GM11168 (cell line): ENCODE results near the gene ZNF444.

Experiments
- in situ Hi-C: fragments of 300-500 bp; cut with MboI; formaldehyde crosslinking; loops from one replicate; pipeline ENCODE4 v1.12.0; 2022; ENCODE audit warnings: low sequenced_read_pairs; ENCODE audit not compliant: unreplicated experiment

The ZNF444 gene

DNA sequence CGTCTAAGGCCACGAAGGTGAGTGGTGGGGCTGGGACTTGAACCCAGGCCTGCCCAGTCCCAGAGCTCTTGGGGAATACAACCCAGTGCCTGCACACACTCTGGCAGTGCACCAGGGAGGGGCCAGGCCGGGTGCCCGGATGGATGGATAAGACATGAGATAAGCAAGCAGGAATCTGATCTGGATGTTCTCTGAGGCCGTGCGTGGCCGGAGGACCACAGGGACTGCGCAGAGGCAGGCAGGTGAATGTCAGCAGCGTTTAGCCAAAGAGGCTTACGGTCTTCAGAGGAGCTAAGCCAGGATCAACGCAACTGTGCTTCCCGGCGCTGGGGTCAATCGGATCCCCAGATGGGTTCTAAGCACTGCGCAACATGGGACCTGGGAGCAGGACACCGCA lies 21.5 kb upstream of the ZNF444 start:
- in situ Hi-C loops: loop anchor here (25.0 kb wide), 1 partner anchor 2007 kb away; the partner anchor contains the start of genes NDUFA3, OSCAR, PRPF31 and TFPT

DNA sequence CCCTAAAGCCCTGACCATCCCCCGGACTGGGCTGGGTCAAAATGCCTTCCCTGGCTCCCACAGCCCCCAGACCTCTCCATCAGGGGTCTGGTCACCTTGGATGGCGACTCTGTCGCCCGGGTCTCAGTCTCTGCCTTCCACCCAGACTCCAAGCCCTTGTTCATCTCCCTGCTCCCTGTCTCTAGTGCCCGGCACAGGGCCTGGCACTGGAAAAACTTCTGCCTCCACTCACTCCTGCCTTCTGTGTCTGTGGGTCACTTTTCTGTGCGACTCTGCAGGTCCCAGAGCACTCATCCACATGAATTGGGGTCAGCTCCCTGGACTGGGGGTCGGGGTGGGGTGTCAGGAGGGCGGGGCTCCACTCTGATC lies 21.1 kb upstream of the ZNF444 start:
- in situ Hi-C loops: loop anchor here (25.0 kb wide), 1 partner anchor 2008 kb away; the partner anchor contains the start of genes NDUFA3, OSCAR, PRPF31 and TFPT

DNA sequence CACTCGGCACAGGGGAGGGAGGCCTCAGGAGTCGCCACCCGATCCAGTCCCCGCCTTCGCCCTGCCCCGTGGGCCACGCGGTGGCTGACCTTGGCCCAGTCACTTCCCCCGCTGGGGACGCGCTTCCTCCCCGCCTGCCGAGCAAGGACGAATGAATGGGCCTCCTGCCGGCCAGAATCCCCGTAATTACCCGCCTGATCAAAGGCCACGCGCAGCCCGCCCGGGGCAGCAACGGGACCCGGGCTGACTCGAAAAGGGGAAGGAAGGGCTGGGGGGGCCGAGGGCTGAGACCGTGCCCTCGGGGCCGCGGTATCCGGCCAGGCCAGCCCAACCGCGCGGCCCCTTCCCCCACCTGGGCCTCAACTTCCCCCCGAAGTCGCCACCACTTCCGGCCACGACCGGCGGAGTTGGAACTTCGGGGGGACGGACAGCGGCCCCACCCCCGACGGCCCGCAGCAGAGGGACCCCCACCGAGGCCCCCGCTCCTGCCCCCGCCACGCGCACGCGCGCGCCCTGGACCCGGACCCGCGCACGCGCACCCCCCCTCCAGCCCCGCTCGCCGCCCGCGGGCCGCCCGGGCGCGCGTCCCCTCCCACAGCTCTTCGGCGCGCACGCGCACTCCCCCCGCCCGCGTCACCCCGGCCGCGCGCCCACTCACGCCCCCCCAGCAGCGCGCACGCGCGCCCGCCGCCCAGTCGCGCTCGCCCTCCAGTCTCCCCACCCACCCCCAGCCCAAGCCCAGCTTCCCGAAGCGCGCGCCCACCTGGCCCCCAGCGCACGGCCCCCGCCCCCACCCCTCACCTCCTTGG lies 20.5 kb upstream of the ZNF444 start:
- in situ Hi-C loops: loop anchor here (25.0 kb wide), 1 partner anchor 2008 kb away; the partner anchor contains the start of genes NDUFA3, OSCAR, PRPF31 and TFPT

DNA sequence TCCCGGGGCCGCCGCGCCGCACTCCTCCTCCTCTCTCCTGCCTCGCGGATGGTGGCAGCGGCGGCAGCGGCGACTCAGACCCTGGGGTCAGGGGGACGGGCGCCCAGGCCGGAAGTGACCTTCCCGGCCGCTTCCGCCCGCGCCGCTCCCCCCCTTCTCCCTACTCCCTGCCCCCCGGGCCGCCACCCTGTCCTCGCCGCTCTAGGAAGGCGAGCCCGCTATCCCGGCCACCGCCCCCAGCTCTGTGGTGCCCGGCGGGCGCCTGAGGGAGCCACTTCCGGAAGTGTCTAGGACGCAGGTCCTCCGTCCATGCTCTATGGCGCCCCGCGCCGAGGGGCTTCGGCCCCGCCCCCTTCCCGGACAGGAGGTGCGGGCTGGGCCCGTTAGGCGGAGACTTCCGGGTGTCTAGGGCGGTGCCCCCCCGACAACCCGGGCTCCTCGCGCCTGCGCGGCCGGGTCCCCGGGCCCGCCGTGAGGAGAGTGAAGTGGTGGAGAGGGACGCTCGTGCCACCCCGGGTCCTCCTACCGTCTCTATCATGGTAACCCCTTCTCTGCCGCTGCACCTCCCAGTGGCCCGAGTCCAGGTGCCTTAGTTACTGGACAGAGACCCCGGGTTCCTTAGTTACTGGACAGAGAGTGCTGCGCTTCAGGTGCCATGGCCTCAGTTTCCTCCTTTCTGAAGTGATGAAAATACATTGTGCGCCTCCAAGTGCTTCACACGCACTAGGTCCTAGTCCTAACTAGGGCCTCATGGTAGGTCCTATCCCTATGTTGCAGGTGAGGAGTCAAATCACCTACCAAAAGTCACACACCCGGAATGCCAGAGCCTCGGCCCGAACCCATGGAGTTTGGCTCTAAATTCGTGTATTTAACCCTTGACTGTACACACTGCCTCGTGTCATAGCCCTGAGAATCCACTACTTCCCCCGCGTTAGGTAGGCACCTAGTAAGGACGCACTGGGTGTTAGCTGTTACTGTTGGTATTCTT lies 19.6 kb upstream of the ZNF444 start, which contains the start of gene ZNF787:
Gene ZNF787 (minus strand): TSS at position 116 of the 988 bp plus-strand sequence. CDS start 18,078 bp downstream, outside the sequence.
- in situ Hi-C loops: loop anchor here (25.0 kb wide), 1 partner anchor 2009 kb away; the partner anchor contains the start of genes NDUFA3, OSCAR, PRPF31 and TFPT

DNA sequence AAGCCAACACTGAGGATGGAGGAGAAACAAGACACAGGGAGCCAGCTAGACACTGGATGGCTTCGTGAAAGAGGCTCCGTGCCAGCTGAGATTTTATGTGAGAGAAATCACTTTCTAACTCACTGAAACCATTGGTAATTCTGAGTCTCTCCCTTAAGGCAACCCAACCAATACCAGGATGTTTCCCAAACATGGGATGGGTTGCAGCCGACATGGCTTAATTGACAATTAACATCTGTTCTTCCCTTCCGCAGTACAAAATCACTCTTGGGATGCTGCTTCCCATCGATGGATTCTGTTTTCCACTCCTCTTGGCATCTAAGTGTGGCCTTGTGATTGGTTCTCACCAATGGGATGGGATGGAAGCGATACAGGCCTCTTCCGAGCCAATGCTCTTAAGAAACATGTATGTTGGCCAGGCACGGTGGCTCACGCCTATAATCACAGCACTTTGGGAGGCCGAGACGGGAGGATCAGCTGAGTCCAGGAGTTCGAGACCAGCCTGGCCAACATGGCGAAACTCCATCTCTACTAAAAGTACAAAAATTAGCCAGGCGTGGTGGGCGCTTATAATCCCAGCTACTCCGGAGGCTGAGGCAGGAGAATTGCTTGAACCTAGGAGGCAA lies 17.7 kb upstream of the ZNF444 start:
- in situ Hi-C loops: loop anchor here (25.0 kb wide), 1 partner anchor 2011 kb away; the partner anchor contains the start of genes NDUFA3, OSCAR, PRPF31 and TFPT

DNA sequence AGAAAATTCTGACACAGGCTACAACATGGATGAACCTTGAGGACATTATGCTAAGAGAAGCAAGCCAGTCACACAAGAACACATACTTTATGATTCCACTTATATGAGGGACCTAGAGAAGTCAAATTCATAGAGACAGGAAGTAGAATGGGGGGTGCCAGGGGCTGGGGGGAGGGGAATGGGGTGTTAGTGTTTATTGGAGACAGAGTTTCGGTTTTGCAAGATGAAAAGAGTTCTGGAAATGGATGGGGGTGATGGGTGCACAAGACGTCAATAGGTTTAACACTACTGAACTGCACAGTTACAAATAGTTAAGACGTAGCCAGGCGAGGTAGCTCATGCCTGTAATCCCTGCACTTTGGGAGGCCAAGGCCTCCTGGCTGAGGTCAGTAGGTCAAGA lies 16.5 kb upstream of the ZNF444 start:
- in situ Hi-C loops: loop anchor here (25.0 kb wide), 1 partner anchor 2012 kb away; the partner anchor contains the start of genes NDUFA3, OSCAR, PRPF31 and TFPT

DNA sequence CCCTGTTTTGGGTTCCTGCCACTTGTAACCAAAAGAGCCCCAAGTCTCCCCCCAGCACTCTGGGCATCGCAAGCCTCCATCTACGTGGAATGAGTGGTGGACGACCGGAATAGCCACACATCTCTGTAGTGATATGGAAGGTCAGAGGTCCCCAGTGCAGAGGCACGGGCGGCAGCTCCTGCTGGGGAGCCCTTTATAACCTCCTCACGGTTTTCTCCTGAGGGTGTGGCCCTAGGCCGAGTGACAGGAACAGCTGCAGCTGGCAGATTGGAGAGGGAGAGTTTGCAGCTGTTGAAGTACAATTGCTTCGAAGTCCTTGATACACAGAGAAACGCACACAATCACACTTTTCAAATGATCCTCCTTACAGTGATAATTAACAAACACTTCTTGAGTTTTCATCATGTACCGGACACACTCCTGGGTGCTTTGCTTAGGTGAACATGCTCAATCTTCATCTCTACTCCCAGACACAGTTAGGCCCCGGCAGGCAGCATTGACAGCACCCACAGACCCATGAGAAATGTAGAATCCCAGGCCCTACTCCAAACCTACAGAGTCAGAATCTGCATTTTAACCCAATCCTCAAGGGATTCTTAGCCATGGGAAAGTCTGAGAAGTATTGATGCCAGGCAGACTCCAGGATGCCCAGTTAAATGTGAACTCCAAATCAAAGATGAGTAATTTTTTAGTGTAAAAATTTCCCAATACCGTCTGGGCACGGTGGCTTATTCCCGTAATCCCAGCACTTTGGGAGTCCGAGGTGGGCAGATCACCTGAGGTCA lies 15.1 kb upstream of the ZNF444 start:
- in situ Hi-C loops: no loop called here

DNA sequence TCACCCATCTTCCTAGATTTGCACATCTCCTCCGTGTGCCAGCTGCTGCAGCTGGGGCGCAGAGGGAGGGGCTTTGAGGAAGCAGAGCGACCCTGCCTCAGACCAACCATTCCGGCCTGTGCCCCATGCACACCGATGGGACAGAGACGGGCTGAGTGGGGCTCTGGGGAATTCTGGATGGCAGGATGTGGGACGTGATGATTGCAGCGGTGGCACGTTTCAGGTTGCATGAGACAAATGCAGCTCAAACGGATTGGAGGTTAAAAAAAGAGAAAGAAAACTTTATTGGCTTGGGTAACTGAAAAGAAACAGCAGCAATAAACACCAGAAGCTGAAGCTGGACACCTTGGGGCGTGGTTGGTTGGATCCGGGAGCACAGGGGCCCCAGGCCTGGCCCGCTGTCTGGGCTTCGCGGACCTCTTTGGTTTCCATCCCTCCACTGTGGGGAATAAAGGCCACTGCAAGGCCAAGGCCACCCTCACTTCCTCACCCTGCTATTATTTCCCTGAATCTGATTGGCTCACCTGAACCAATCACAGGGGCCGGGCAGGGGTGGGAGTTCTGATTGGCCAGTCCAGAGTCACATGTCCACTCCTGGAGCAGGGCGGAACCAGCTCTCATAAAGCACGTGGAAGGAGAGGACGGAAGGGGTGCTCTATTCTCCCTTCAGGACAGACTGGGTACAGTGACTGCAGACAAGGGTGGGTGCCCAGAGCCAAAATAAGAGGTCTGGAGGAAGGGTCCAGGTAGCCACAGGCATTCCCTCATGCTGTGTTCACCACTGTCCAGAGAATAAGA lies 13.9 kb upstream of the ZNF444 start:
- in situ Hi-C loops: no loop called here

DNA sequence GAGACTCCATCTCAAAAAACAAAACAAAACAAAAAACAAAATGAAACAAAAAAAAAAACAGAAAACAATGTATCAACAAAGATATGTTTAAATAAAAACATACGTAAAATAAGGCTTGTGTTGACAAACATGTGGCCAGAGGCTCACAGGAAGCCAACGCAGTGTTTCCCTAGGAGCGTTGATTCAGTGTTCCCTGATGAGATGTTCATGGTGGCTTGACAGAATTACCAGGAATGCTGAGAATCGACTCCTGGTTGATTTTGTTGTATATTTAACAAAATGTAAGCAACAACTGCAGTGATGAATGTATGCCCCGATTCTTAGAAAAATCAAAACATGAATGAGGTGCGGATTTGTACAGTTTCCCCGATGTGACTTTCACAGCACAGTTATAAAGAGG lies 11.1 kb upstream of the ZNF444 start:
- in situ Hi-C loops: no loop called here

DNA sequence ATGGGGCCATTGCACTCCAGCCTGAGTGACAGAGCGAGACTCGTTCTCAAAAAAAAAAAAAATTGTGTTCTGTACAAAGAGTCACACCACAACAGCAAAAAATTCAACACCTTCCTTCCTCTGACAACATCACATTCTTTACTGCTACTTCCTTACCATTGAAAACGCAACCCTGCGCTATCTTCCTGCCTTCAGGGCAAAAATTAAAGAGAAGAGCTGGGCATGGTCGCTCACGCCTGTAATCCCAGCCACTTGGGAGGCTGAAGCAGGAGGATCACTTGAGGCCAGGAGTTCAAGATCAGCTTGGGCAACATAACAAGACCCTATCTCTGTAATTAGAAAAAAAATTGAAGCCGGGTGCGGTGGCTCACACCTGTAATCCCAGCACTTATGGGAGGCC lies 9.4 kb upstream of the ZNF444 start:
- in situ Hi-C loops: no loop called here

DNA sequence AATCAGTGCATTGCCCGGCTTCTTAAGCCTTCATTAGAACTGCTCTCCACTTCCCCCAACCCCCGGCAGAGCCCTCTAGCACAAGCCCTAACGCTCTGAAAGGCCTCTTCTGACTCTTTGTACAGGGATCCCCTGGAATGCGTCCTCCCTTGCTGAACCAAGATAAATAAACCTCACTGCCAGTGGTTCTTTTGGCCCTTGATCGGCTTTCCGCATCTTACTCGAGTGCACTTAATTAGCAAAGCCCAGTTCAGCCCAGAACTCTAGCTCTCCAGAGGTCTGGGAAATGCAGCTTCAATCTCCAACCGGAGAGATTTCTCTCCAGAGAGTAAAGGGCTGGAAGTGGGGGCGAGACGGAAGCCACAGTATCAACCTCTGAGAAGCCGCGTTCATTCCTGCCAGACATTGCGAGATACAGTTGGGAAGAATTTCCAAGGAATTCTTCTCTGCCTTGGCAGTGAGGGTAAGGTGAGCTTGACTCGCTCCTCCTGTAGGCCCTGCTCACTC lies 8.7 kb upstream of the ZNF444 start:
- in situ Hi-C loops: no loop called here

DNA sequence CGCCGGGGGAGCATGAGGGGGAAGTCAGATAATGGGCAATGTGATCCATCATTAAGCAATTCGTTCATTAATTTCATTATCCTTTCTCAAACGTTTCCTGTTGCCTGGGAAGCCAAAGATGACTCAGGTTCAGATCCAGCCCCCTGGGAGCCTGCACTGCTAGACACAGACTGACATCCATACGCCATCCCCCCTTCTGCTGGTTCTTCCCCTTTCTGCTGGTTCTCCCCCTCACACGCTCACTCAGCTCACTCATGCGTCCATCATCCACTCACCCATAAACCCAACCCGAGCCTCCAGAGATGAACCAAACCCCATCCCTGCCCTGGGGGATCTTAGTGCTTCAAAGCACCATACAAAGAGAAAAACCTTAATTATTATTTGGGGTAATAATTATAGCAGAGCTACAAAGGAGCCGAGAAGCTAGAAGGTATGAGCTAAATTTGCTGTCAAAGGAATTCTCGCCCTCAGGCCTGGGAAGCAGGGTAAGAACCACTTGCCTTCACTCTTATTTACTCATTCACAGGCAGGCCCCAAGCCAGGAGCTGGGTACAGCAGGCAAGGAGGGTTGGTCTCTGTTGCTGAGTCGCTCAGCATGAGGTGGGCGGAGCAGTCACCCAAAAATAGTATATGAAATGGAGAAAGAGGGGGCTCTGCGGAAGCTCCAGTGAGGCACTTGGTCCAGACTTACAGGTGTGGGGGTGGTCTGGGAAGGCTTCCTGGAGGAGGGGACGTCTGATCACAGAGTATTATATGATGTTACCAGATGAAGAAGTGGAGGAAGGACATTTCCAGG lies 7.0 kb upstream of the ZNF444 start:
- in situ Hi-C loops: no loop called here

DNA sequence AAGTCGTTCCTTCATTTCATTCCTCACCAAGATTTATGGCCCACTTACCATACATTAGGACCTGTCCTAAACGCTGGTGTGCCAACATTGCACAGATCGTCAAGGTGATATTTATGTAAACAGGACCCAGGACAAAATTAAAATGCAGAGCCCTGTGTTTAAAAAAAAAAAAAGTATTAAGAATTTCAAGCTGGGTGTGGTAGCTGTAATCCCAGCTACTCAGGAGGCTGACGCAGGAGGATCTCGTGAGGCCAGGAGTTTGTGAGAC lies 6.5 kb upstream of the ZNF444 start:
- in situ Hi-C loops: no loop called here

DNA sequence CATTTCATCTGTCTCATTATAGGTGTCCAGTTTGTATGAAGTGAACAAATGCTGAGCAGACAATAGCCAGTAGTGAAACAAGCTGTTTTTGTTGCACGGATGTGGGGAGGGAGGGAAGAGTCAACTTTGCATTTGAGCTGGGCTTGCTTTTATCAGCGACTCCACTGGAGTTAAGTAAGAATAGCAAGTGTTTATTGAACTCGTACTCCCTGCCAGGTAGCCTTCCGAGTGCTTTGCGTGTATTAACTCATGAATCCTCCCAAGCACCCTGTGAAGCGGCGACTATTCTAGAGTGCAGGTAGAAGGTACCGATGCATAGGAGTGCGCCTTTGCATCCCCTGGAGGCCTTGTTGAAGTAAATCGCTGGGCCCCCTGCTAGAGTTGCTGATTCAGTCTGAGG lies 4.7 kb upstream of the ZNF444 start:
- in situ Hi-C loops: no loop called here

DNA sequence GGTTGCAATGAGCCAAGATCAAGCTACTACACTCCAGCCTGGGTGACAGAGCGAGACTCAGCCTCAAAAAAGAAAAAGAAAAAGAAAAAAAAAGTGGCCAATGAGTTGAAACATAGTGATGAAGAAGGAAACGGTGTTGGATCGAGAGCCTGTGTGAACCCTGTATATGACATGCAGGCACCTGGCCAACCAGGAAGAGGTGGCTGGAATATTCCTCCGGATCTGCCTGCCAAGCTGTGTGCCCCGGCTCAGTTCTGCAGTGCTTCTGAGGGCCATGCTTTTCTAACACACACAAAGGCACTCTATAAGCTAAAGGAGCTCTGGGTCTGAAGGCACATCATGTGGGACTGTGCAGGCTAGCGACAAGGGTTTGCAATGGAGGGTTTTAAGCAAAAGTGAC lies 3.7 kb upstream of the ZNF444 start:
- in situ Hi-C loops: no loop called here

DNA sequence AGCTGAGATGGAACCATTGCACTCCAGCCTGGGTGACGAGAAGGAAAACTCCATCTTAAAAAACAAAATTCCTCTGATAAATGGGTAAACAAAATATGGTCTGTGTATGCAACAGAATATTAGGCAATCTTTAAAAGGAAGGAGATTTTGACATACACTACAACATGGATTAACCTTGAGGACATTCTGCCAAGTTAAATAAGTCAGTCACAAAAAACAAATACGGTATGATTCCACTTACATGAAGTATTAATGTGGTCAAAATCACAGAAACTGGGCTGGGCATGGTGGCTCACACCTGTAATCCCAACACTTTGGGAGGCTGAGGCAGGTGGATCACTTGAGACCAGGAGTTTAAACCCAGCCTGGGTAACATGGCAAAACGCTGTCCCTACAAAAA lies 3.0 kb upstream of the ZNF444 start:
- in situ Hi-C loops: no loop called here

DNA sequence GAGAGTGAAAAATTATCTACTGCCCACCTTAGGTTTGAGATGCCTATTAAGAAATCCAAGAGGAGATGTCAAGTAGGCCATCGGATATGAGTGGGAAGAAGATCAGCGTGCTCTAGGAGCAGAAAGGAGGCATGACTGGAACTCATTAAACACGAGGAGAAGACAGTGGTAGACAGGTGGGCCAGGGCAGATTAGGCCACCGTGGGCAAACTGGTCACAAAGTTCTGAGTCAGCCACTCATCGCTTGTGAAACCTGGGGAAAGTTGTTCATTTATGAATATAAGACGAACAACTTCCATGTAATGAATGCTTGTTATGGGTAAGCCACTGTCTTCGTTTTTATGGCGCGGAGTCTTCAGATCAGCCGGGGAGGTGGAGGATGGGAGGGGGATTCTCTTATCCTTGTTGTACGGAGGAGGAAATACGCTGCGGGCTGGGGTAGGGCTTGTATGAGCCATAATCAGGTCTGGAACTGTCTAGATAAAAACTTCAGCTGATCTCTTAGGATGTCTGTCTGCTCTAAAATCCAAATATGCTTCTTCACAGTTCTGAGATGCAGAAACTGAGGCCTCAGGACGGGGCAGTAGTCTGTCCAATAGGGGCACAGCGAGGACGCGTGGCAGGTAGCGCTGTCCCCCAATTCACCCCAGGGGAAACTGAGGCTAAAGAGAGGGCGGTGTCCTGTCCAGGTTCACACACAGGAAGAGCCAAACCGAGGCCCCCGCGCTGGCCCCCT lies 1.1 kb upstream of the ZNF444 start:
- in situ Hi-C loops: no loop called here
